Forelimb muscle (tissue), 1 donor: ENCODE data around the gene PAX5. TPM values are rescaled to one million over a fixed set of nuclear protein-coding genes. Genes with fewer than 3 reads are reported as not detected.

ENCODE experiments used
- DNase-seq: peaks from one replicate; pipeline ENCODE4 v3.0.0-alpha.2; 2013; ENCODE audit warnings: low read depth
- polyA plus RNA-seq: library from polyadenylated mRNA; unstranded; fragments of 120-200 nt; gene quantifications from one replicate; pipeline ENCODE4 v1.2.1, GENCODE V29; 2013; ENCODE audit not compliant: insufficient read length

Gene PAX5
- polyA plus RNA-seq, 1 donor = 0.25 TPM

DNA sequence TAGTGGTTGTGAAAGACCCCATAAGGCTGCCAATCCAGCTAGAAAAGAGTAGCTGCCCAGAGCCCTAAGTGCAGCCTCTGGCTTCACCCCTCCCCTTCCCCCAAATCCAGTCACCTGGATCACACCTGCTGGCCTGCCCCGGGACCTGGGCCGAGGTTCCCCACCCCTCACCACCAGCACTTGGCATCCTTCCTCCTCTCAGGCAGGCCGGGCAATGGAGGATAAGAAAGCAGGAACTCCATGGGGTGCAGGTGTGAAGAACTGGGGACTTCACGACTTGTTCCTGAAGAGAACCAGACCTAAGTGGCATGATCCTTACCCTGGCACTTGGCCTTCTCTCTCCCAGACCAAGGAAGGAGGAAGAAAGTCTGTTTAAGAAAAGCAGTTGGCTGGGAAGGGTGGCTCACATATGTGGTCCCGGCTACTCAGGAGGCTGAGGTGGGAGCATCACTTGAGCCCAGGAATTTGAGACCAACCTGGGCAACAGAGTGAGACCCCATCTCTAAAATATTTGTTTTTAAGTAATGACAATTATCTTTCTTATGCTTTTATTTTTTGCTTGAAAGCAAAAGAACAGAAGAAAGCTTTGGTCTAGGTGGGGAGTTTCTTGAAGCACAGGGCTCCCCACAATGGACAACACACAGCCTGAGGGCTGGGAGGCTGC is 131.1 kb downstream of the PAX5 start:
- DNase-seq = no peak

DNA sequence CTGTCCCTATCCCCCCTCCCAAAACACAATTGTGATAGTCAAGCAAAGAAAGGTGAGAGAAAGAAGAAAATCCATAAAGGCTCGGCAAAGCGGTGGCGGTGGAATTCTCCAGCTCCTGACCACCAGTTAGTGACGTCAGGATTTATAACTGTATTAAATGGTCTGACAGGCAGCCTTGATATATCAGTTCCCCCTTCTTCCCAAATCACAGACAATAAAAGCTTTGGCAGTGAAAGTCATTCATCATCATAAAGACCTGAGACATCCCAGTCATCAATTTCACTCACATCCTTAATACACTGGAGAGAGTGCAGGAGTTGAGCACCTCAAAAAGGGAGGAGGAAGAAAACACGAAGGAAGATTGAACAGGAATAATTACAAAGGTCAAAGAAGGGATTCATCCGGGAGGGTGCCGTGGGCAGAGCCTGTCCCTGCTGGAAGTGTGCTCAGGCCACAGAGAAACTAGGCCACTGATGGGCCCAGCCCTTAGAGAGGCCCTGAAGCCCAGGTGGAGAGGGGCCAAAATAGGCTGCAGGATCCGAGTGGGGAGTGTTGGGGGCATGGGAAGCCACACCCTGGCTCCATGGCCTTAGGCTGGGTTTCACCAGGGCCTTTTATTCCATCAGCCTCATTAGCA is 131.9 kb downstream of the PAX5 start:
- no peak for DNase-seq

DNA sequence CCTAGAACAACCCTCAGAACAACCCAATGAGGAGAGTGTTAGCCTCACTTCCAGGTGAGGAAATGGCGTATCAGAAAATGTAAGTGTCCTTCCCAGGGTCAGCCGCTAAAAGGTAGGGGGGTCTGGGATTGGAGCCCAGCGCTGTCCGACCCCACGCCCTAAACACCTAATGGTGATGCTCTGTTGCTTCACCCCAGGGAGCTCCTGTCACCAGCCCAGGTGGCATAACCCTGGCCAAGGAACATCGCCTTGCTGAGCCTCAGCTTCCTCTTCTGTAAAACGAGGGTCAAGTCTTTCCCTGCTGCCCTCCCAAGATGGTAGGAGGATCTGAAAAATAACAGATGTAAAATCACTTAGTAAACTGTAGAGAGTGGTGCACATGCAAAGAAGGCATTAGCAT is 132.5 kb downstream of the PAX5 start:
- no peak for DNase-seq

DNA sequence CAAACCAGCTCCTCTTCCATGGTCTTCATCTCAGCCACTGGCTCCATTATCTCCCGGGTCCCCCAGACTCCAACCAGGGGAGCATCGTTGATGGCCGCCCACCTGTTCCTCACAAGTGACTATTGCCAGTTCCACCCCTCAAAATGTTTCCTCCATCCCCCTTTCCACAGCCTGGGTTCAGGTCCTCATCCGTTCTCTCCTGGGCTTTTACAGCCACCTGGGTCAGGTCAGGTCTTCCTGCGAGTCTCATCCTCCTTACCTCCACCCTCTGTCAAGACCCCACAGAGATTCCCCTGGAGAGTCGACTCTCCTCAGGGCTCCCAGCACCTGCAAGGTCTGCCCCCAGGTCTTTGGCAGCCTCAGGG is 133.2 kb downstream of the PAX5 start:
- no peak for DNase-seq

DNA sequence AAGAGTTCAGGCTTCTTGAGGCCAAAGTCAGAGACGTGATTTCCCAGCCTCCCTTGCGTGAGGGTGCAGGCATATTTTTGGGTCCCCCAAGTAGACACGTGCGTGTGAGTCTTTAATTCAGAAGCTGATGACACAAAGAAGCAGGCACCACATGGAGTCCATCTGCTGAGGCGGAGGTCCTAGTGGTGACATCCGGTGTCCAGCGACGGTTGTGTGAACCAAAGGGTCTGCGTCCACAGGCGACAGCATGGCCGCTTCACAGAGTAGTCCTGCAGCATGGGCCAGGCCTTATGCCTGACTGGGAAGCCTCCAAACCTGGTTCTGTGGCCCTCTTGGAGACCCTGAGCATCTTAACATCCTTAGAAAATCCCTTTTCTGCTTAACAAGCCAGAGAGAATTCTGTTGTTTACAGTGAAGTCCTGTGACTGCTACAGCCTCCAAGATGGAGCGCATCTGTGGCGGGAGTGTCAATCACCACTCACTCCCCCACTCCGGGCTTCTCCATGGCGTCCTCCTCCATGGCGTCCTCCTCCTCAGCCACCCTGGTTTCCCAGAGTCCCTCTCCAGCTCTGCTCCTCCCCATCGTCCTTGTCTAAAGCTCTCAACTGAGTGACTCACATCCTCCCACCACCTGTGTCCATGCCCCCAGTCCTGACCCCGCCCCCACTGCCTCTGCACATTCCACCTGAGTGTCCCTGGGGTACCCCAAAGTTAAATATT is 133.8 kb downstream of the PAX5 start:
- no peak for DNase-seq

DNA sequence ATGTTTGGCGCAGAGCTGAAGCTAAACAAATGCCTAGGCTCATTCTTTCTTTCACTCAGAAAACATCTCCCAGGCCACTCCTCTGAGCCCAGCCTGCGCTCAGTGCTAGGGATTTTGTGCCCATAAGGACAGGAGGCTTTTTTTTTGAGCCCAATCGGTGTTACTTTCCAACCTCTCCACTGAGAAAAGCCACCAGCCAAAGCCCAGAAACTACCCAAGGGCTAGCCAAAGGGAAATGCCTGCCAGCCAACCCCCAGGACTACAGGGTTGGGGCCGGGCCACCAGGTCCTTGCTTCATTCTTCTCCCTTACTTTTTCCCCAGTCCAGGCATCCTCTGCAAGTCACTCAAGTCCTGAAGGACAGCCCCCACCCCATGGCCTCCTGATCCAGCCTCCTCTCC is 134.7 kb downstream of the PAX5 start:
- no peak for DNase-seq

DNA sequence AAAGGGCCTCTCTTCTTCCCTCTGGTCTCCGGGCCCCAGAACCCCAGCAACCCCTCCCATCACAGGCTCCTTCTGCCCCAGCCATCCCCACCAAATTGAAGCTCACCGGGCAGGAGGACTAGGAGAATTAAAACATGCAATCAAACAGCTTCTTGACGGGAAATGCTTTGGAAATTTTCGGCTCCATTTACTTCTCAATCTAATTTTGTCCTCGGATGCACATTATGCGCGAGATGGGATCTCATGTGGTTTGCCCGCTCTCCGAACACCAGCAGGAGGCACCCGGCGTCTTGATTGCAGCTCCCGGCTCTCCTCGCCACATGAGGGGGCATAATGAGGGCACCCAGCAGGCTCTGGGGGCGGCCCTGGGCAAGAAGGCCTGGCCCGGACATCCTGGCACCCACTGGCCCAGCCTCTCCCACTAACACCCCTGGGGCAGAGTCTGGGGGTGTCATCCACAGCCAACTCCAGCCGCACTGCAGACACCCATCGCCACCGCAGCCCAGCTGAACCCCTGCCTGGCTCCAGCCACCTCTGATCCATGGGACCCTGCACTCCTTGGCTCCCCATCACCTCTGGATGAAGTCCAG is 135.5 kb downstream of the PAX5 start:
- no peak for DNase-seq

DNA sequence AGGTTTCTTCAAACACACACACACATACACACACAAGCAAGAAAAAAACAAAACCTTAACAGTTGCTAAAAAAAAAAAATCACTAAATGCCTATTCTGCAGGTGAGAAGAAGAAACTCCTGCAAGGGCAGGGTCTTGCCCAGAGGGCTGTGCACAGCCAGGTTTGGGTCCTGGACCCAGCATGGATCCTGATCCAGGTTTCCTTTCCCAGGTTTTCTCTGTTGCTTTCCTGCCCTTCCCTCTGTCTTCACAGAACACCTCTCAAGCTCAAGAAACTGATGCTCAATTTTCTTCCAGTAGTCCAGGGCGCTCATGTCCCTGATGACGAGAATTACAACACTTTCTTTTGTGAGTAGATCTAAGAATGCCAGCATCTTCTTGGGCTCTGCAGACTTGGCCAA is 136.6 kb downstream of the PAX5 start:
- no peak for DNase-seq

DNA sequence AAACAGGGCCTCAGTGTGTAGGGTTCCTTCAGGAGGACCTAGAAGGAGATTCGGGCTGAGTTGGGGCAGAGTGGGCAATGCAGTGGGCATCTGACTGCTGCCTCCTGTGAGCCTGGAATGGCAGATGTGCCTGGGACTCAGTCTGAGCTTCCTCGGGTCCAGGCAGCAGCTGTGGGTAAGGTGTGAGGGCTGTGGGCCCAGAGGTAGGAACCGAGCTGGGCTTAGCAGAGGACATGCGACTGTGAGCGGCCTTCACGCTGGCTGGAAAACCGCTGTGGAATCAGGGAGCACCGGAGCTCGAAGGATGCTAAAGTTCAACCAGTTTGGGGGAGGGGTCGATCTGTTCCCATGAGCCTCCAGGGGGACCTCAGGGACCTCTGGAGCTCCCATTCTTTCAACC is 137.0 kb downstream of the PAX5 start:
- no peak for DNase-seq

DNA sequence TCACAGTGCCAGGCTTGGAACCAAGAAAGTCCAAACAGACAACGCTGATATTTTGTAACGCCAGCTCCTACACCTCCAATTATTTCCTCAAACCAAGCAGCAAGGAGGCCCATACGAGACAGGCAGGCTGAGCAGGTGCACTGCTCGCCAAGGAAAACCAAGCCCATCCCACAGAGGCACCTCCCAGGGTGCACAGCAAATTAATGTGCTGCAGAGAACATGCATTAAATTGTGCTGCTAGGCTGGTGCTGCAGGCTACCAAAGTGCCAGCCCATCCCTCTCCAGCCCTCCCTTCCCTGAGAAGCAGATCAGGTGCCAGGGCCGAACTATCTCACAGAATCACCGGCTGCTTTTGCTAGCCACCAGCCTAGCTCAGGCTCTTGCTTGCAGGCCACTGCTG is 137.8 kb downstream of the PAX5 start:
- no peak for DNase-seq

DNA sequence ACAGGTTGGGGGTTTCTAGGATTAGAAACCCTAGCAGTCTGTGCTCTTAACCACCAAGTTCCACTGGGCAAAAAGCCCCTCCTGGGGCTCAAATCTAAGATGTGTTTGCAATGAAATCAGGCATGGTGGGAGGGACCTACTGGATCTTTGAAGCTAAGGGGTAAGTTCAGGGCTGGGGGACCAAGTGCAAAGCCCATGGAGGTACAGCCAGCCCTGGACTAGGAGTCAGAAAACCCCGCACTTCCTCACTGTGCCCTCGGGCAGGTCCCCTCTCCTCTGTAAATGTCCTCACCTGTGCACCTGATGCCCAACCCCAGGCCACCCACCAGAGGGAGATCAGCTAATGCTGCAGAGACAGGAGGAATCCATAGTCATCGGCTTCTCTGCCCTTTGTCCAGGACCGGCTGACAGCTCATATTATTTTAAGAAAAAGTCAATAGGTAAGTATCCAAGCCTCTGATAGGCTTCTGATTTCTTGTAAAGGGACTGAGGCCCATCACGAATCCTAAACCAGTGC is 138.3 kb downstream of the PAX5 start:
- DNase-seq = no peak

DNA sequence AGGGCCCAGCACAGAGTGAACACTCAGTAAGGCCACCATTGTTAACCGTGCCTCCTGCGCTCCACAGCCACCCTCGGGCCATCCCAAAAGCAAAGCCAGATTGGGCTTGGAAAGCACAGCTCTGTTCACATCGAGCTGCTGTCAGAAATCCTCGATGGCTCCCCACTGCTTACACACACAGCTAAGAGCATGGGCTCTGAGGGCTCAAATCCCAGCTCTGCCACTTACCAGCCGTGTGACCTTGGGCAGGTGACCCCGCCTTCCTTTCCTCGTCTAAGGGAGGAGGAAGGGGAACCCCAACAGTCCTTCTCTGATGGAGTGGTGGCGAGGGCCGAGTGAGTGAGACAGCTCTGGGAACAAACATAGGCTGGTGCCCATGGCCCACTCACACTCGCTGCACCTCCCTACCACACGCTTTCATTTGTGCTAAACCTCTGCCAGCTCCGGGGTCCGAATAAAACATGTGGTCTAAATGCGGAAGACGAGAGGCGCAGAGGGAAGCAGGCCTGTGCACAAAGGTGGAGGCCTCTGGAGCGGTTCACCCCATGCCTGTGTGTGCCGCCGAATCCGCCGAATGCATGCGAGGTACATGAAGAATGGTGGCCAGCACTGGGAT is 139.3 kb downstream of the PAX5 start:
- DNase-seq = no peak

DNA sequence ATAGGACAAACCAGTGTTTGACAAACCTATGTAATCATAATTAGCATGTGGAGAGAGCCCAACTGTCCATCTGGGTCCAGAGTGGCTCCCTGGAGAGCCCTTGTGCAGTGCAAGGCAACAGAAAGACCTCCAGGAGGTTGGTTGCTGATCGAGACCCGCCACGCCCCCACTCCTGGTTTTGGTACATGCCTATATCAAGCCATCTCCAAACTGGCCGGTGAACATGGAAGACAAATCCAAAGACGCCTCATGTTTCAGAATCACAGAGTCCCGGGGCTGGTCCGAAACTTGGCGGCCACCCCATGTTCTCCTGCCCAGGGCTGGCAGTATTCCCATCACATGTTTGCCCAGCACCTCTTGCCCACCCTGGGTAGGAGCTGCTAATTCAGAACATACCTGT is 140.2 kb downstream of the PAX5 start:
- no peak for DNase-seq

DNA sequence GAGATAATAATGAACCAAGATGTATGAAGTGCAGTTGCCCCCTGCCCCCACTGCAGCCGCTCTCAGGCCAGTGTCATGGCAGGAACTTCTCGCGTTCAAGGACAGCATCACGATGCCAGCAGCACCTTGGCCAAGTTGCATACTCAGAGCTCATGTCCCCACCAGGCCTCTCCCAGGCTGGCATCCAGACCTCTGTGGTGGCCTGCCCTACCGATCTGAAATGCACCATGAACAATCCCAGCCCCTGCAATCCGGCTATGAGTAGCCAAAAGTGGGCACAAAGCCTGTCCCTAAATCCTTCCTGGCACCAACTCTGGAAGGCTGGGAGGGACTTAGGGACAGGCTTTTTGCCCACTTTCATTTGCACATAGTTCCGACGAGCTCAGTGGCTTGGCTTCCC is 140.9 kb downstream of the PAX5 start:
- no peak for DNase-seq

DNA sequence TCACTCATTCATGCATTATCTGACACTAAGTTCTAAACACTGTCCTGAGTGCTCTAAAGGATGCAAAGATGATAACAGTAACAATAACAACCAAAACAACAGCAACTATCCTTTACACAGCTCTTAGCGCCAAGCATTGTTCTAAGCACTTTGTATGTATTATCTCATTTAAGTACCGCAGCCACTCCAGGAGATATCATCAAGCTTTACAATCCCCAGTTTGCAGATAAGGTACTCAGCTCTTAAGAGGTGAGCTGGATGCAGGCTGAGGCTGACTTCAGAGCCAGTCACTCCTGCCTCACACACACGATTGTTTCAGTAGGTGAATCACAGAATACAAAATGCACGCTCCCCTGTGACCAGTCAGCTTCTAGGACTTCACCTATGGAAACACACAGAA is 141.8 kb downstream of the PAX5 start:
- DNase-seq = no peak

DNA sequence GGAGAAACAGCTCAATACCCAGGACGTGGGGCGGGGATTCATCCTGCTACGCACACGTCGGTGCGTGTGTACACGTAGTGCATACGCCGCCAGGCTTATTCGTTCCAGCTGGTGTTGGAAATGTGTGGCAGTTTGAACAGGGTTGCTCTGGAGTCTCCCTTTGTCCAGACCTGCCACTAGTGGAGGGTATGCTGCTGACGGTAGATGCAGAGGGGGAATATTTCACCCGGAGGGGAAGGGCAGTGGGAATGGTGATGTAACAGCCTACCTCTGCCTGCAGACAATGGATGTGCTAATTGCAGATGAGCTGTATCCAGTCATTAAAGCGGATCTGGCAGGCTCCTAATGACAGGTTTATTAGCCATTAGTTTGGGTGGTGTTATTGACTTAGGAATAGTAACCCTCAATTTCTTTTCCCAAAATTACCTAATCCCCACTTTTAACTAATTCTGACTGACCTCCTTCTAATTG is 142.7 kb downstream of the PAX5 start:
- DNase-seq = no peak

DNA sequence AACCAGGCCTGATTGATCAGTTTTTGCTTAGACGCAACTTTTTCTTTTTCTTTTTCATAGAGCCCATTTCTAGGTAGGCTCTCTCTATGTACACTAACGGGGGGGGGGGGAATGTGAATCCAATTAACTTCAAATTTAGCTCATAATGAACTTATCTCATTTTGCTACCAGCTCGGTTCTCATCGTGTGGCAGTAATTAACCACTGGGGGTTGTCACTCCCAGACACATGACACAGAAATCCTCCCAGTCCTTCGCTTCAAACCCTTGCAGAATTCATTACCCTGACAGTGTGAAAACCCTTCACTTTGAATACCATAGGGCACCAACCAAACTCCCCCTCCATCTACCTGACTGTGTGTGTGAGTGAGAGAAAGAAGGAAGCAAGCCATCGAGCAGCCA is 144.2 kb downstream of the PAX5 start:
- DNase-seq = no peak

DNA sequence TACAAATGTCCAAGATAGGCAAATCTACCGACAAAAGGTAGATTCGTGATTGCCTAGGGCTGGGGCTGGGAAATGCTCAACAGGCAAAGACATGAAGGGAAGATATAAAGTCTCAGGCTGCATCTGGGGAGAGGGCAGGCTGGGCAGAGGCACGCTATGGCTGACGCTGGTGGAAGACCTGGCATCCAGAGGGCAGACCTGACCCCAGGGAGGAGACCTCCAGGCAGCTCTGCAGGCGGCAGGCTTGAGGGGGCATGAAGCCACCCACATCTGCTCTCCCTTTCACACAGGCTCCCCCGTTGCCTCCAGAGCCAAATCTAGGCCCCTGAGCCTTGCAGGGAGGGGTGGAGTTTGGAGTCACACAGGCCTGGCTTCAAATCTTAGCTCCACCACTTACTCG is 145.5 kb downstream of the PAX5 start:
- DNase-seq = no peak

DNA sequence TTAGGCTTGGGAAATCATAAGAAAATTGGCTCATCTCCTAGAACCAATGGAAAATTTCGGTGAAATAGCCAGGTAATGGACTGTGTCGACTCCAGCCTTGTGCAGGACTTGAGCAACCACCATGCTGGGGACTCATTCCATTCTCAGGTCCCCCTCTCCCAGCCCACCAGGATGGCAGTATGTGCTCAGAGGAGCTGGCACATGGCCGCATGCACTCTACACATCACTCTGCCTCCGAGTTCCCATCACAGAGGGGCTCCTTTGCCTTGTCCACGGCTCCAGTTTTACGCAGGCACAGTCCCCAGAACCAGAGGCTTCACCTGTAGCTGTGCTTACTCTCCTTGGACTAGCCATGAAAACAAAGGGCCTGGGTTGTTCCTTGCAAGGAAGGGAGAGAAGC is 149.3 kb downstream of the PAX5 start:
- DNase-seq = no peak

DNA sequence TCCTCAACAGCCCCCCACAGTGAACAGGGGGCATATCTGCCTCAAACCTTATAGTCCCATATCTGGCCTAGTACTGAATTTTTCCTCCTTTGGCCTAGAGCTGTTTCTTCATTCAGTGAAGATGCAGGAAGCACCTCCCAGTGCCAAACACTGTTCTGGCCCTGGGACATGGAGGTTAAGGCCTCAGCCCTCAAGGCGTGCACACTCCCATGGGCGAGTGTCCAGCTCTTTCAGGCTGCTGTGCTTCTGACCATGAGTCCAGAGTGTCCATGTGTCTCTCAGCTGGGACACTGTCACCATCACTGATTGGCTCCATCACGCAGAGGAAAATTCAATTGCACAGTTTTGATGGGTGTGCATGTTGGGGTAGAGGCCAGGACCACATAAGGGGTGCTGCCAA is 151.5 kb downstream of the PAX5 start:
- DNase-seq = no peak

DNA sequence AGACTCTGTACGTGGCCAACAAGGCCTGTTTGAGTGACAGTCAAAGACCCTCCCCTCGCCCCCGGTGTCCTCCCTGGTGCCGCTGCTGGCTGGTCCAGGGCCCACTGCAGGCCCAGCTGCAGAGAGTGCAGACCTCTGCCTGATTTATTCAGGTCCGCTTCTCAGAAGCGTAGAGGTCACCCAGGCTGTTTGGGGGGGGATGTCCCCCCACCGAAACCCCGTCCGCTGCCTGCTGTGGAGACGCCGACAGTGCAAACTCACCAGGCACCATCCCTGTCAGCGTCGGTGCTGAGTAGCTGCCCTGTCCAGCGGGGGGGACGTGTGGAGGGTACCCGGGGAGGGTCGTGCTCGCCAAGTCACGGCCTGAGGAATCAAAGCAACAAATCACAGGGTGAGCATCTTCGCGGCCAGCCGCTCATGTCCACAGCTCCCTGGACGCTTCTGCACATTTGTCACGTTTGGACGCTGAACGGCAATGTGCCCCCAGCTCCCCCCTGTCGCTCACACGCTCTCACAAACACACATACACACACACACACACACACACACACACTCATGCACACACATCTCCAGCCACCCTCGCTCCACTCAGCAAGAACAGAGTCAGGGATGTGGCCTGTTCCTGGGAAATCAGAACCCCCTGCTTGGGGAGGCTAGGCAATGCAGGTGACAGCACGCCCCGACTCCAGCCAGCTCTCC is 152.2 kb downstream of the PAX5 start:
- no peak for DNase-seq

DNA sequence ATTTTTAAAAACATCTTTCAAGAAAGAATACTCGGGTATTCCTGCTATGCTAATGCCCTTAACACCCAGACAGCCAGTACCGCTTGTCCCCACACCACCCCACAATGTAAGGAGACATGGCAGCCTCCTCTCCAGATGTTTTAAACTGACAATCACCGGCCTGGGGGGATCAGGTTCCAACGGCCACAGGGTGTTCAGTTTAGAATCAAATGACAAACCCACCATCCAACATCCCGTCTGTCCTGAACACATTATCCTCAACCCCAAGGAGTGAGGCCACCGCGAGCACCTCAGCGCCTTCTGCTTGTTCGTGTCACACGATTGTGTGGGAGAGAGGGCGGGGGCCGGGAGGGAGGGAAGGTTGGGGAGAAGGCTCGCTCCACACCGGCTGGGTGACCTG is 152.8 kb downstream of the PAX5 start:
- no peak for DNase-seq
